HEK293T (cell line): Measurements from ENCODE around the gene IFIT1.
A peak's percentile ranks its signal among the peaks of the same experiment; 100 is the strongest.

Source experiments
- CTCF ChIA-PET: fragments of 350-600 bp; formaldehyde crosslinking; extraction: SDS; loops from one replicate; lab custom pipeline; 2021; ENCODE audit warnings: antibody characterized with exemption, inconsistent platforms; lab: Yijun Ruan, JAX
- POLR2A ChIA-PET: fragments of 350-600 bp; formaldehyde crosslinking; extraction: SDS; loops from one replicate; lab custom pipeline; 2020; ENCODE audit warnings: antibody characterized with exemption, inconsistent platforms; lab: Yijun Ruan, JAX
- DNase-seq: peaks from one replicate; pipeline ENCODE4 v3.0.0; 2012; ENCODE audit warnings: mixed read lengths; ENCODE audit errors: extremely low spot score
- ARNT ChIP-seq: fragments of 450-650 bp; IDR thresholded peaks from 2 replicates; pipeline ENCODE4 v1.6.1; 2017; ENCODE audit warnings: mild to moderate bottlenecking
- BHLHE40 ChIP-seq: fragments of 450-650 bp; IDR thresholded peaks from 2 replicates; pipeline ENCODE4 v1.6.1; 2016; ENCODE audit warnings: mild to moderate bottlenecking, moderate library complexity, borderline replicate concordance
- CTBP1 ChIP-seq: fragments of 450-650 bp; IDR thresholded peaks from 2 replicates; pipeline ENCODE4 v1.6.1; 2016; ENCODE audit warnings: borderline replicate concordance
- ELF4 ChIP-seq: fragments of 450-650 bp; IDR thresholded peaks from 2 replicates; pipeline ENCODE4 v1.6.1; 2017; ENCODE audit warnings: antibody characterized with exemption
- FOXA1 ChIP-seq: fragments of 450-650 bp; IDR thresholded peaks from 2 replicates; pipeline ENCODE4 v1.6.1; 2016; ENCODE audit warnings: mild to moderate bottlenecking
- FOXK2 ChIP-seq: fragments of 450-650 bp; IDR thresholded peaks from 2 replicates; pipeline ENCODE4 v1.6.1; 2016; ENCODE audit warnings: mild to moderate bottlenecking
- FOXM1 ChIP-seq: fragments of 450-650 bp; IDR thresholded peaks from 2 replicates; pipeline ENCODE4 v1.6.1; 2017; ENCODE audit warnings: mild to moderate bottlenecking, borderline replicate concordance
- HDGF ChIP-seq: fragments of 450-650 bp; IDR thresholded peaks from 2 replicates; pipeline ENCODE4 v1.6.1; 2017; ENCODE audit warnings: antibody characterized with exemption, borderline replicate concordance
- L3MBTL2 ChIP-seq: fragments of 450-650 bp; conservative IDR thresholded peaks from 2 replicates; pipeline ENCODE4 v1.6.1; 2016; ENCODE audit warnings: mild to moderate bottlenecking
- LEF1 ChIP-seq: fragments of 450-650 bp; IDR thresholded peaks from 2 replicates; pipeline ENCODE4 v1.6.1; 2017; ENCODE audit warnings: mild to moderate bottlenecking, borderline replicate concordance
- NFRKB ChIP-seq: fragments of 450-650 bp; IDR thresholded peaks from 2 replicates; pipeline ENCODE4 v1.6.1; 2016; ENCODE audit warnings: mild to moderate bottlenecking, moderate library complexity
- PKNOX1 ChIP-seq: fragments of 450-650 bp; IDR thresholded peaks from 2 replicates; pipeline ENCODE4 v1.6.1; 2016
- SP1 ChIP-seq: fragments of 450-650 bp; IDR thresholded peaks from 2 replicates; pipeline ENCODE4 v1.6.1; 2017
- SUZ12 ChIP-seq: fragments of 450-650 bp; IDR thresholded peaks from 2 replicates; pipeline ENCODE4 v1.6.1; 2016; ENCODE audit warnings: mild to moderate bottlenecking
- TARDBP ChIP-seq: fragments of 450-650 bp; IDR thresholded peaks from 2 replicates; pipeline ENCODE4 v1.6.1; 2016
- ZNF384 ChIP-seq: fragments of 450-650 bp; IDR thresholded peaks from 2 replicates; pipeline ENCODE4 v1.6.1; 2016

The IFIT1 gene

GRCh38 chr10:89391907-89392756, at the start of gene IFIT1:
TSS of gene IFIT1 (plus strand) at chr10:89392623. CDS start at chr10:89392713, 90 bp downstream.
- peak; percentile 66 for DNase-seq
- ChIA-PET POLR2A (interaction anchor here (0.8 to 2.1 kb wide), 3 partner anchors 18 to 108 kb away, joined by 3 to 8 read pairs (median 6); partner anchors contain the start of gene IFIT5), CTCF (interaction anchor here (0.7 kb wide), 1 partner anchor 18 kb away, joined by 3 read pairs; no protein-coding TSS in a partner anchor)

GRCh38 chr10:89343089-89343767, 49.2 kb upstream of the IFIT1 start:
- DNase-seq = no peak
- POLR2A ChIA-PET = no interaction called here
- CTCF ChIA-PET = no interaction called here
- TF ChIP-seq FOXA1 = no peak
- TF ChIP-seq FOXK2 = no peak
- no peak for TF ChIP-seq HDGF
- TF ChIP-seq FOXM1 = no peak
- TF ChIP-seq LEF1 = no peak
- no peak for TF ChIP-seq ELF4
- no peak for TF ChIP-seq PKNOX1
- no peak for TF ChIP-seq BHLHE40
- no peak for TF ChIP-seq ZNF384
- TF ChIP-seq SUZ12 = no peak

More at GRCh38 chr10:89391907-89392756, at the start of gene IFIT1:
- TF ChIP-seq FOXA1 (no peak), CTBP1 (no peak), LEF1 (no peak), ELF4 (no peak), ZNF384 (no peak), L3MBTL2 (no peak), TARDBP (no peak)

- DNase-seq = no peak
- TF ChIP-seq FOXM1 (no peak), LEF1 (no peak), L3MBTL2 (no peak), TARDBP (no peak), CTBP1 (no peak), NFRKB (no peak), SP1 (no peak), ARNT (no peak), ZNF384 (no peak), FOXK2 (no peak), FOXA1 (no peak), ELF4 (no peak), BHLHE40 (no peak), PKNOX1 (no peak), SUZ12 (no peak), HDGF (no peak)
- POLR2A ChIA-PET = no interaction called here
- CTCF ChIA-PET = no interaction called here
Observed at GRCh38 chr10:89344156-89344555, 48.3 kb upstream of the IFIT1 start.

GRCh38 chr10:89345367-89346000, 46.9 kb upstream of the IFIT1 start:
- ChIA-PET POLR2A (no interaction called here), CTCF (interaction anchor here (0.6 kb wide), 1 partner anchor 490 kb away, joined by 3 read pairs; no protein-coding TSS in a partner anchor)
- DNase-seq = no peak
- no peak for TF ChIP-seq ELF4
- no peak for TF ChIP-seq ZNF384
- no peak for TF ChIP-seq CTBP1
- TF ChIP-seq SUZ12 = no peak
- no peak for TF ChIP-seq LEF1
- TF ChIP-seq NFRKB = no peak
- TF ChIP-seq FOXA1 = no peak
- no peak for TF ChIP-seq HDGF
- TF ChIP-seq TARDBP = no peak
- no peak for TF ChIP-seq PKNOX1
- no peak for TF ChIP-seq FOXK2

- TF ChIP-seq L3MBTL2 = no peak
- POLR2A ChIA-PET = no interaction called here
- CTCF ChIA-PET = no interaction called here
- no peak for DNase-seq
Observed at GRCh38 chr10:89346405-89347254, 45.8 kb upstream of the IFIT1 start.
